GM18870 (cell line): ENCODE measurements around the gene CYTIP.
A peak's percentile ranks its signal among the peaks of the same experiment; 100 is the strongest.

Source experiments
- ATAC-seq: cut with Tn5 transposase; IDR thresholded peaks from one replicate; pipeline ENCODE4 v1.9.1; 2021; ENCODE audit warnings: moderate library complexity; ENCODE audit not compliant: unreplicated experiment

CYTIP gene

GRCh38 chr2:157465554-157465953 lies 21.7 kb upstream of the CYTIP start:
- no peak for ATAC-seq

- ATAC-seq = no peak
Observed at GRCh38 chr2:157463002-157463401, 19.1 kb upstream of the CYTIP start.

- ATAC-seq = no peak
Observed at GRCh38 chr2:157460897-157461296, 17.0 kb upstream of the CYTIP start.

GRCh38 chr2:157460384-157460837 lies 16.5 kb upstream of the CYTIP start:
- ATAC-seq = no peak

- ATAC-seq = no peak
Observed at GRCh38 chr2:157459486-157459885, 15.6 kb upstream of the CYTIP start.

- no peak for ATAC-seq
Observed at GRCh38 chr2:157447741-157448140, 3.9 kb upstream of the CYTIP start.

- no peak for ATAC-seq
Observed at GRCh38 chr2:157447031-157447430, 3.1 kb upstream of the CYTIP start.

- peak; percentile 32 for ATAC-seq
Observed at GRCh38 chr2:157444641-157445040, 752 bp upstream of the CYTIP start.

- ATAC-seq = no peak
Observed at GRCh38 chr2:157443090-157443489, 799 bp downstream of the CYTIP start.

GRCh38 chr2:157442636-157443035 lies 1.3 kb downstream of the CYTIP start:
- no peak for ATAC-seq

GRCh38 chr2:157442191-157442590 lies 1.7 kb downstream of the CYTIP start:
- ATAC-seq = no peak

- peak; percentile 32 for ATAC-seq
Observed at GRCh38 chr2:157441072-157441454, 2.8 kb downstream of the CYTIP start.

GRCh38 chr2:157440404-157441071 lies 3.4 kb downstream of the CYTIP start:
- ATAC-seq = no peak

GRCh38 chr2:157439824-157440186 lies 4.1 kb downstream of the CYTIP start:
- peak; percentile 48 for ATAC-seq

GRCh38 chr2:157438863-157439823 lies 4.7 kb downstream of the CYTIP start:
- ATAC-seq = peak; percentile 19

- ATAC-seq = no peak
Observed at GRCh38 chr2:157433394-157433793, 10.5 kb downstream of the CYTIP start.

GRCh38 chr2:157432475-157433106 lies 11.3 kb downstream of the CYTIP start:
- ATAC-seq = no peak

- ATAC-seq = no peak
Observed at GRCh38 chr2:157431176-157431575, 12.7 kb downstream of the CYTIP start.

GRCh38 chr2:157428500-157429175 lies 15.3 kb downstream of the CYTIP start:
- ATAC-seq = no peak

- no peak for ATAC-seq
Observed at GRCh38 chr2:157427922-157428303, 16.0 kb downstream of the CYTIP start.
